HL-60 (cell line): ENCODE measurements around the gene PRSS8.

Source experiments
- DNase-seq, 2 experiments: peaks; one replicate each; pipeline ENCODE4 v3.0.0-alpha.2; 2010 to 2020; ENCODE audit warnings: low read depth in 1 of 2, low spot score in 1 of 2
- H3K27ac ChIP-seq: fragments of 250-450 bp; sonication (Bioruptor Pico); replicated peaks from 2 replicates; pipeline ENCODE4 v1.5.1; 2020; ENCODE audit warnings: mild to moderate bottlenecking, moderate library complexity
- H3K27me3 ChIP-seq: fragments of 250-450 bp; sonication (Bioruptor Pico); 2 replicates; pipeline ENCODE4 v1.5.1; 2021; ENCODE audit warnings: mild to moderate bottlenecking, moderate library complexity; ENCODE audit not compliant: insufficient read depth, poor library complexity, severe bottlenecking
- H3K4me3 ChIP-seq: replicated peaks from 2 replicates; pipeline ENCODE4 v1.5.1; 2011; ENCODE audit warnings: mild to moderate bottlenecking, control low read depth, low read length; ENCODE audit not compliant: insufficient read depth
- CTCF ChIP-seq: IDR thresholded peaks from one replicate; pipeline ENCODE4 v1.5.1; 2011; ENCODE audit warnings: low read length, control low read depth, inconsistent platforms; ENCODE audit not compliant: insufficient read depth
- GABPA ChIP-seq: IDR thresholded peaks from 2 replicates; pipeline ENCODE4 v1.6.1; 2012; ENCODE audit warnings: low read depth
- POLR2AphosphoS5 ChIP-seq: IDR thresholded peaks from 2 replicates; pipeline ENCODE4 v1.6.1; 2012; ENCODE audit warnings: low read depth
- REST ChIP-seq: IDR thresholded peaks from 2 replicates; pipeline ENCODE4 v1.6.1; 2012; ENCODE audit warnings: low read depth; ENCODE audit not compliant: insufficient replicate concordance
- SPI1 ChIP-seq: IDR thresholded peaks from 2 replicates; pipeline ENCODE4 v1.6.1; 2012; ENCODE audit warnings: low read depth, mild to moderate bottlenecking, borderline replicate concordance

The PRSS8 gene

GRCh38 chr16:31108794-31109558 lies 26.6 kb downstream of the PRSS8 start:
- H3K27me3 ChIP-seq = no peaks in the 10 kb centered on the region
- DNase-seq = no peak
- H3K27ac ChIP-seq = peak overlapping the region; percentile 72
- H3K4me3 ChIP-seq = peak overlapping the region; percentile 97
- no peak for TF ChIP-seq SPI1
- no peak for TF ChIP-seq CTCF
- no peak for TF ChIP-seq GABPA
- TF ChIP-seq POLR2AphosphoS5 = no peak
- no peak for TF ChIP-seq REST

GRCh38 chr16:31108035-31108793 lies 27.3 kb downstream of the PRSS8 start, which contains the start of gene BCKDK:
TSS of gene BCKDK (plus strand) at chr16:31108386. CDS start at chr16:31109224, 838 bp downstream.
- no peak for TF ChIP-seq REST
- no peak for TF ChIP-seq SPI1
- TF ChIP-seq POLR2AphosphoS5 = peak; percentile 42; the same call in 1 of the 2 replicates
- no peak for TF ChIP-seq CTCF
- Histone ChIP-seq H3K4me3 (peak within 1 kb of the TSS; percentile 97), H3K27me3 (no peaks in the 10 kb centered on the region), H3K27ac (peak within 1 kb of the TSS; percentile 72)
- peak; percentile 73 to 83 for DNase-seq

GRCh38 chr16:31107465-31107867 lies 28.1 kb downstream of the PRSS8 start:
- no peak for TF ChIP-seq SPI1
- TF ChIP-seq CTCF = no peak
- no peak for TF ChIP-seq REST
- TF ChIP-seq GABPA = no peak
- TF ChIP-seq POLR2AphosphoS5 = no peak
- Histone ChIP-seq H3K4me3 (no peak overlapping the region), H3K27me3 (no peaks in the 10 kb centered on the region), H3K27ac (peak overlapping the region; percentile 20; the same call in 1 of the 2 replicates)
- DNase-seq = no peak
